Endodermal cell (in vitro differentiated cells): ENCODE measurements around the gene KTN1. TPM values are rescaled to one million over a fixed set of nuclear protein-coding genes. Genes with fewer than 3 reads are reported as not detected.

Experiments used
- DNase-seq: peaks from one replicate; pipeline ENCODE4 v3.0.0-alpha.2; 2017
- H3K27ac ChIP-seq: 2 replicates; pipeline ENCODE4 v1.5.1; 2013; ENCODE audit warnings: mild to moderate bottlenecking, low read depth, low read length, moderate library complexity
- H3K27me3 ChIP-seq: 2 replicates; pipeline ENCODE4 v1.6.1; 2013; ENCODE audit warnings: mild to moderate bottlenecking, low read length, moderate library complexity; ENCODE audit not compliant: insufficient read depth, control insufficient read depth, poor library complexity, severe bottlenecking
- H3K36me3 ChIP-seq: 2 replicates; pipeline ENCODE4 v1.7.0; 2013; ENCODE audit warnings: mild to moderate bottlenecking, low read length, moderate library complexity; ENCODE audit not compliant: control insufficient read depth, insufficient read depth
- H3K4me1 ChIP-seq: one replicate; pipeline ENCODE4 v1.7.0; 2013; ENCODE audit warnings: low read length; ENCODE audit not compliant: control insufficient read depth, insufficient read depth
- H3K4me3 ChIP-seq: 2 replicates; pipeline ENCODE4 v1.5.1; 2013; ENCODE audit warnings: mild to moderate bottlenecking, low read length, moderate library complexity
- H3K9ac ChIP-seq: 2 replicates; pipeline ENCODE4 v1.6.1; 2013; ENCODE audit warnings: mild to moderate bottlenecking, low read length, moderate library complexity; ENCODE audit not compliant: poor library complexity, severe bottlenecking; ENCODE audit errors: extremely low read depth
- H3K9me3 ChIP-seq: 2 replicates; pipeline ENCODE4 v1.6.1; 2013; ENCODE audit warnings: mild to moderate bottlenecking, low read length, moderate library complexity; ENCODE audit not compliant: control insufficient read depth
- H3K27ac Mint-ChIP-seq: 2 replicates; pipeline ENCODE4 v1.8.0; 2020; ENCODE audit warnings: mixed read lengths
- H3K27me3 Mint-ChIP-seq: 2 replicates; pipeline ENCODE4 v1.8.0; 2021; ENCODE audit warnings: mild to moderate bottlenecking, mixed read lengths; ENCODE audit not compliant: insufficient read depth
- H3K36me3 Mint-ChIP-seq: 2 replicates; pipeline ENCODE4 v1.8.0; 2020; ENCODE audit warnings: low read depth, mixed read lengths
- H3K4me1 Mint-ChIP-seq: 2 replicates; pipeline ENCODE4 v1.8.0; 2020; ENCODE audit warnings: mixed read lengths
- H3K4me3 Mint-ChIP-seq: 2 replicates; pipeline ENCODE4 v1.8.0; 2020; ENCODE audit warnings: mild to moderate bottlenecking, moderate library complexity, mixed read lengths
- H3K9me3 Mint-ChIP-seq: 2 replicates; pipeline ENCODE4 v1.8.0; 2020; ENCODE audit warnings: mild to moderate bottlenecking, mixed read lengths
- CTCF ChIP-seq: fragments of 200-600 bp; sonication (generic); conservative IDR thresholded peaks from 2 replicates; pipeline ENCODE4 v1.5.0; 2021; ENCODE audit warnings: antibody characterized with exemption, mild to moderate bottlenecking
- WGBS, 2 experiments: methylation state at CpG; one replicate each; pipeline versions ENCODE4 v1.1.5 to v1.1.7; 2013; ENCODE audit warnings: missing lambda C conversion rate in 2 of 2, mixed read lengths in 1 of 2; ENCODE audit not compliant: insufficient coverage in 1 of 2, insufficient read length in 1 of 2; 5-methylcytosine and 5-hydroxymethylcytosine counted together
- total RNA-seq, 2 donors: library from RNA; stranded (reverse); fragmentation: NEBNext Ultra II Directional in 1 of 2; extraction: Animal tissue kit (Norgen Biotek cat#: 25700) in 1 of 2; gene quantifications; 2 replicates in 1 of 2; 3 replicates in 1 of 2; pipeline ENCODE4 v1.2.1, GENCODE V29; 2021

Gene KTN1
- total RNA-seq, 2 donors from 2014 or later, result 215 to 239 TPM

GRCh38 chr14:55673048-55673447, 93.0 kb downstream of the KTN1 start:
- 94 to 100% methylated on average over 2 of the region's 2 CpGs for WGBS, 2 experiments

GRCh38 chr14:55681096-55681495, 101.1 kb downstream of the KTN1 start:
- peaks cover 27% of the 10 kb centered on the region for H3K9me3 ChIP-seq

More at GRCh38 chr14:55673048-55673447, 93.0 kb downstream of the KTN1 start:
- Histone ChIP-seq H3K27me3 (no peaks in the 10 kb centered on the region), H3K36me3 (peaks cover 89% of the 10 kb centered on the region), H3K27ac (no peak overlapping the region), H3K9me3 (peaks cover 18% of the 10 kb centered on the region), H3K4me1 (no peaks in the 10 kb centered on the region), H3K4me3 (no peak overlapping the region), H3K9ac (no peak overlapping the region)
- Mint-ChIP-seq H3K27me3 (no peaks in the 10 kb centered on the region), H3K27ac (no peak overlapping the region), H3K36me3 (peaks cover 64% of the 10 kb centered on the region), H3K9me3 (peaks cover 3% of the 10 kb centered on the region), H3K4me3 (no peak overlapping the region), H3K4me1 (no peaks in the 10 kb centered on the region)
- no peak for TF ChIP-seq CTCF
- DNase-seq, result no peak

GRCh38 chr14:55684956-55685584, 105.1 kb downstream of the KTN1 start:
- H3K4me1 Mint-ChIP-seq, result no peaks in the 10 kb centered on the region
- WGBS, 2 experiments, result 93 to 94% methylated on average over 7 to 8 of the region's 8 CpGs
- H3K36me3 ChIP-seq, result peaks cover 72% of the 10 kb centered on the region
- H3K36me3 Mint-ChIP-seq, result peaks cover 58% of the 10 kb centered on the region
- no peak for TF ChIP-seq CTCF
- DNase-seq, result no peak
- H3K27me3 ChIP-seq, result no peaks in the 10 kb centered on the region
- H3K27me3 Mint-ChIP-seq, result no peaks in the 10 kb centered on the region
- H3K9ac ChIP-seq, result no peak overlapping the region
- H3K9me3 Mint-ChIP-seq, result no peaks in the 10 kb centered on the region
- H3K27ac Mint-ChIP-seq, result no peak overlapping the region
- no peak overlapping the region for H3K4me3 ChIP-seq
- H3K4me1 ChIP-seq, result no peaks in the 10 kb centered on the region
- no peaks in the 10 kb centered on the region for H3K9me3 ChIP-seq
- no peak overlapping the region for H3K4me3 Mint-ChIP-seq
- H3K27ac ChIP-seq, result no peak overlapping the region

More at GRCh38 chr14:55681096-55681495, 101.1 kb downstream of the KTN1 start:
- Histone ChIP-seq H3K4me3 (no peak overlapping the region), H3K9ac (no peak overlapping the region), H3K36me3 (peaks cover 97% of the 10 kb centered on the region), H3K4me1 (no peaks in the 10 kb centered on the region), H3K27ac (no peak overlapping the region), H3K27me3 (no peaks in the 10 kb centered on the region)
- H3K36me3 Mint-ChIP-seq, result peaks cover 72% of the 10 kb centered on the region
- no peak for TF ChIP-seq CTCF
- H3K27me3 Mint-ChIP-seq, result no peaks in the 10 kb centered on the region
- no peak overlapping the region for H3K4me3 Mint-ChIP-seq
- no peak overlapping the region for H3K27ac Mint-ChIP-seq
- WGBS, 2 experiments, result 97 to 100% methylated on average over 2 of the region's 2 CpGs
- no peaks in the 10 kb centered on the region for H3K4me1 Mint-ChIP-seq
- DNase-seq, result no peak
- peaks cover 10% of the 10 kb centered on the region for H3K9me3 Mint-ChIP-seq
